ENCODE measurements around the gene TRAM2.

DNA sequence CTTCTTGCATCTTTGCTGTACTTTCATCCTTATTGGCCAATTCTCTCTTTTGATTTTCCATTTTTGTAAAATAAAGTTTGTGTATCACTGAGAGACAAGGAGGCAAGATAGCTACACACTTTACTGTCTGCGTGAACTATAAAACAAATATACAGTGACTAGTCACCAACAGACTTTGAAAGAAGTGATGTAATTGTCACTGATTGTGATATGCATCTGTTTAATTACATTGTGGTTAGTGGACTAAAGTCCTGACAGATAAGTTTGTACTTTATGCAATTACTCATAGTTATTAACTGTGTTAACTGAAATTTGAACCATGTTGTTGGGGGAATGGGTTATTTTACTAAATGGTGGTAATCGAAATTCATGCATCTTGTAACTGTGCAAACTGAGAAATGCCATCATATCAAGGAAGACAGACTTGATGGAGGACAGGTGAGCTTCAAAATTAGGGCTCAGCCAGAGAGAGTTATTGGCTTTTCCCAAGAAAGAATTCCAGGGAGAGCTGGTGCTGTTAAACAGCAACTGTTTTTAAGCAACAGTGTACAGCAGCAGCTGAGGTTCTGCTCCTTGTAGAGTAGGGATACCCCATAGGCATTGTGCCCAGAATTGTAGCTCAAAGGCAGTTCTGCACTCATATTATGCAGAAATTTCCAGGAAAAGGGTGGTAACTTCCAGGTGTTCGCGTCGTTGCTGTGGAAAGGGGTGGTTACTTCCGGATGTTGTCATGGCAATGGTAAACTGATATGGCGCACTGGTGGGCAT, 93.8 kb downstream of the TRAM2 start:
- TF ChIP-seq CTCF (IDR thresholded peaks at IDR 0.05; ENCODE audit: low read depth, low read length) = no peak
- TF ChIP-seq EZH2phosphoT487 (IDR thresholded peaks at IDR 0.05; ENCODE audit: low read depth) = no peak

All from OCI-LY3 (cell line).